ENCODE results near the gene FYTTD1.
A peak's percentile ranks its signal among the peaks of the same experiment; 100 is the strongest.

The FYTTD1 gene

DNA sequence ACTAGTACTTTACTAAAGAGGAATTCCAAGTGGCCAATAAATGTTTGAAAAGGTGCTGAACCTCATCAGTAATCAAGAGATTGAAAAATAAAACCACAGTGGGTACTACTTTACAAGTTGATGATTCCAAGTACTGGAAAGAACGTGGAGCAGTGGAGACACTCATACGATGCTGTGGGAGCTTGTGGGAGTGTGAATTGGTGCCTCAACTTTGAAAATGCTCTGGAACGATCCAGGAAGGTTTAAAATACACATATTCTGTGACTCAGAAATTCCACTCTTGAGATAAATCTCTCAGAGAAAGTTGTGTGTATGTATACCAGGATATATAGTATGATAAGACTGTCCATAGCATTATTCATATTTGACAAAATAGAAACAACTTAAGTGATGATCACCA, 50.7 kb downstream of the FYTTD1 start:
- no peak overlapping the region for H3K4me3 ChIP-seq (replicated peaks; ENCODE audit: insufficient read depth, low read length)
- DNase-seq (ENCODE audit: low read depth in 1 of 2, low spot score in 1 of 2) = no peak
- H3K27ac ChIP-seq (replicated peaks) = no peak overlapping the region
- no peaks in the 10 kb centered on the region for H3K27me3 ChIP-seq (ENCODE audit: insufficient read depth, poor library complexity, severe bottlenecking)
- TF ChIP-seq, protein P1, sequence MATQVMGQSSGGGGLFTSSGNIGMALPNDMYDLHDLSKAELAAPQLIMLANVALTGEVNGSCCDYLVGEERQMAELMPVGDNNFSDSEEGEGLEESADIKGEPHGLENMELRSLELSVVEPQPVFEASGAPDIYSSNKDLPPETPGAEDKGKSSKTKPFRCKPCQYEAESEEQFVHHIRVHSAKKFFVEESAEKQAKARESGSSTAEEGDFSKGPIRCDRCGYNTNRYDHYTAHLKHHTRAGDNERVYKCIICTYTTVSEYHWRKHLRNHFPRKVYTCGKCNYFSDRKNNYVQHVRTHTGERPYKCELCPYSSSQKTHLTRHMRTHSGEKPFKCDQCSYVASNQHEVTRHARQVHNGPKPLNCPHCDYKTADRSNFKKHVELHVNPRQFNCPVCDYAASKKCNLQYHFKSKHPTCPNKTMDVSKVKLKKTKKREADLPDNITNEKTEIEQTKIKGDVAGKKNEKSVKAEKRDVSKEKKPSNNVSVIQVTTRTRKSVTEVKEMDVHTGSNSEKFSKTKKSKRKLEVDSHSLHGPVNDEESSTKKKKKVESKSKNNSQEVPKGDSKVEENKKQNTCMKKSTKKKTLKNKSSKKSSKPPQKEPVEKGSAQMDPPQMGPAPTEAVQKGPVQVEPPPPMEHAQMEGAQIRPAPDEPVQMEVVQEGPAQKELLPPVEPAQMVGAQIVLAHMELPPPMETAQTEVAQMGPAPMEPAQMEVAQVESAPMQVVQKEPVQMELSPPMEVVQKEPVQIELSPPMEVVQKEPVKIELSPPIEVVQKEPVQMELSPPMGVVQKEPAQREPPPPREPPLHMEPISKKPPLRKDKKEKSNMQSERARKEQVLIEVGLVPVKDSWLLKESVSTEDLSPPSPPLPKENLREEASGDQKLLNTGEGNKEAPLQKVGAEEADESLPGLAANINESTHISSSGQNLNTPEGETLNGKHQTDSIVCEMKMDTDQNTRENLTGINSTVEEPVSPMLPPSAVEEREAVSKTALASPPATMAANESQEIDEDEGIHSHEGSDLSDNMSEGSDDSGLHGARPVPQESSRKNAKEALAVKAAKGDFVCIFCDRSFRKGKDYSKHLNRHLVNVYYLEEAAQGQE (IDR thresholded peaks at IDR 0.05; ENCODE audit: insufficient replicate concordance, low read depth) = no peak
- no peak for TF ChIP-seq POLR2AphosphoS5 (IDR thresholded peaks at IDR 0.05; ENCODE audit: low read depth)
- no peak for TF ChIP-seq SPI1 (IDR thresholded peaks at IDR 0.05; ENCODE audit: borderline replicate concordance, low read depth)
- no peak for TF ChIP-seq GABPA (IDR thresholded peaks at IDR 0.05; ENCODE audit: low read depth)
- TF ChIP-seq, protein P2, sequence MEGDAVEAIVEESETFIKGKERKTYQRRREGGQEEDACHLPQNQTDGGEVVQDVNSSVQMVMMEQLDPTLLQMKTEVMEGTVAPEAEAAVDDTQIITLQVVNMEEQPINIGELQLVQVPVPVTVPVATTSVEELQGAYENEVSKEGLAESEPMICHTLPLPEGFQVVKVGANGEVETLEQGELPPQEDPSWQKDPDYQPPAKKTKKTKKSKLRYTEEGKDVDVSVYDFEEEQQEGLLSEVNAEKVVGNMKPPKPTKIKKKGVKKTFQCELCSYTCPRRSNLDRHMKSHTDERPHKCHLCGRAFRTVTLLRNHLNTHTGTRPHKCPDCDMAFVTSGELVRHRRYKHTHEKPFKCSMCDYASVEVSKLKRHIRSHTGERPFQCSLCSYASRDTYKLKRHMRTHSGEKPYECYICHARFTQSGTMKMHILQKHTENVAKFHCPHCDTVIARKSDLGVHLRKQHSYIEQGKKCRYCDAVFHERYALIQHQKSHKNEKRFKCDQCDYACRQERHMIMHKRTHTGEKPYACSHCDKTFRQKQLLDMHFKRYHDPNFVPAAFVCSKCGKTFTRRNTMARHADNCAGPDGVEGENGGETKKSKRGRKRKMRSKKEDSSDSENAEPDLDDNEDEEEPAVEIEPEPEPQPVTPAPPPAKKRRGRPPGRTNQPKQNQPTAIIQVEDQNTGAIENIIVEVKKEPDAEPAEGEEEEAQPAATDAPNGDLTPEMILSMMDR (IDR thresholded peaks at IDR 0.05; ENCODE audit: insufficient read depth, low read length) = no peak

GRCh38 chr3:197801891-197802778, 52.5 kb downstream of the FYTTD1 start:
- Histone ChIP-seq H3K27ac (replicated peaks) (no peak overlapping the region), H3K27me3 (ENCODE audit: insufficient read depth, poor library complexity, severe bottlenecking) (no peaks in the 10 kb centered on the region), H3K4me3 (replicated peaks; ENCODE audit: insufficient read depth, low read length) (no peak overlapping the region)
- TF ChIP-seq SPI1 (IDR thresholded peaks at IDR 0.05; ENCODE audit: borderline replicate concordance, low read depth) = peak; percentile 27; the same call in 1 of the 2 replicates
- no peak for TF ChIP-seq GABPA (IDR thresholded peaks at IDR 0.05; ENCODE audit: low read depth)
- TF ChIP-seq, protein P2 (IDR thresholded peaks at IDR 0.05; ENCODE audit: insufficient read depth, low read length) = peak; percentile 21
- DNase-seq (ENCODE audit: low read depth in 1 of 2, low spot score in 1 of 2) = peak in 1 of 2 experiments; percentile 49

DNA sequence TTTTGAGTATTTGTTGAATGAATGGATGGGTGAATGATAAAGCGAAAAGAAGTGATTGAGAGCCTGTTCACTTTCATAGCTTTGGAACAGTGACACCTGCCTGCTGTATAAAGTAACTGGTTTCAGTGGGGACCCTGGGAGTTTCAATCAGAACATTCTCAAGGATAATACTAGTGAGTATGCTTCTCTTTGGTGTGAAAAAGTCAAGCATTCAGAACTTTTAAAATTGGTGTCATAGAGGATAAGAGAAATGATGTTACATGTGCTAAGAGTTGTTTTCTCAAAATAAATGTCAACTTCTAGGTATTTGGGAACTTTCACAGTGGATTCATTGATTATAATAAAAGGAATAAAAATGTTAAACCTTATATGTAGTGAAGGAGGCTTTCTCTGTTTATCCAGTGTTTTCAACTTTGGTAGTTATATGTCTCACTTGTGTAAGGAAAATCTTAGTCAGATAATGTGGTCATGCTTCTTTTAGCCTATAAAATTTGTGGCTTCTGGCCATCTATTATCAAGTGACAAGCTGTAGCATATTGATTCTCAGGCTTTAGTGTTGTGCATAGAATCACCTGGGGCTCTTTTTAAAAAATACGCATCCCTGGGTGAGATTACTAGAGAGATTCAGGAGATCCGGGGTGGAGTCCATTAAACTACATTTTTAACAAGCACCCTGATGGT, 53.2 kb downstream of the FYTTD1 start:
- TF ChIP-seq, protein P1 (IDR thresholded peaks at IDR 0.05; ENCODE audit: insufficient replicate concordance, low read depth) = no peak
- TF ChIP-seq POLR2AphosphoS5 (IDR thresholded peaks at IDR 0.05; ENCODE audit: low read depth) (no peak), GABPA (IDR thresholded peaks at IDR 0.05; ENCODE audit: low read depth) (no peak), SPI1 (IDR thresholded peaks at IDR 0.05; ENCODE audit: borderline replicate concordance, low read depth) (no peak)
- TF ChIP-seq, protein P2 (IDR thresholded peaks at IDR 0.05; ENCODE audit: insufficient read depth, low read length) = no peak
- no peak overlapping the region for H3K4me3 ChIP-seq (replicated peaks; ENCODE audit: insufficient read depth, low read length)
- no peak for DNase-seq (ENCODE audit: low read depth in 1 of 2, low spot score in 1 of 2)
- H3K27me3 ChIP-seq (ENCODE audit: insufficient read depth, poor library complexity, severe bottlenecking) = no peaks in the 10 kb centered on the region
- H3K27ac ChIP-seq (replicated peaks) = no peak overlapping the region
